ENCODE results near the gene OPN3. TPM values are rescaled to one million over a fixed set of nuclear protein-coding genes. Genes with fewer than 3 reads are reported as not detected.

OPN3 gene
- total and polyA plus RNA-seq, 4 donors: 10.2 to 18.5 (median 15.1) TPM

GRCh38 chr1:241586905-241587512, 53.2 kb downstream of the OPN3 start:
- 88 to 91% methylated on average over 14 of the region's 14 CpGs for WGBS, 2 donors

GRCh38 chr1:241582921-241583321, 57.2 kb downstream of the OPN3 start:
- Histone ChIP-seq H3K27ac (ENCODE audit: low read depth in 1 of 2, low read length in 1 of 2) (no peak overlapping the region), H3K9me3 (ENCODE audit: control insufficient read depth in 4 of 4, insufficient read depth in 3 of 4, low read length in 3 of 4) (peaks cover 0 to 8% (median 2%) of the 10 kb centered on the region in 4 donors), H3K4me3 (no peak overlapping the region), H3K4me1 (ENCODE audit: control insufficient read depth in 5 of 5, insufficient read depth in 5 of 5, low read length in 5 of 5) (peaks cover 0 to 3% (median 0%) of the 10 kb centered on the region in 5 donors), H3K27me3 (ENCODE audit: control insufficient read depth in 3 of 3, insufficient read depth in 3 of 3, low read length in 2 of 3) (no peaks in the 10 kb centered on the region), H3K36me3 (ENCODE audit: control insufficient read depth in 4 of 4, insufficient read depth in 4 of 4, low read length in 4 of 4) (peaks cover 0 to 1% (median 0%) of the 10 kb centered on the region in 4 donors), H3K9ac (ENCODE audit: insufficient read depth in 1 of 2, low read length in 2 of 2) (no peak overlapping the region)
- no peak for ATAC-seq (ENCODE audit: insufficient read depth, low FRiP score)
- TF ChIP-seq CTCF (IDR thresholded peaks at IDR 0.05; ENCODE audit: control extremely low read depth, extremely low read depth): no peak
- DNase-seq: no peak
- WGBS, 2 donors: 91 to 92% methylated on average over 1 of the region's 1 CpG

More at GRCh38 chr1:241586905-241587512, 53.2 kb downstream of the OPN3 start:
- DNase-seq (no peak), ATAC-seq (ENCODE audit: insufficient read depth, low FRiP score) (no peak)
- H3K4me3 ChIP-seq: no peak overlapping the region
- H3K36me3 ChIP-seq (ENCODE audit: control insufficient read depth in 4 of 4, insufficient read depth in 4 of 4, low read length in 4 of 4): peaks cover 0 to 1% (median 0%) of the 10 kb centered on the region in 4 donors
- H3K4me1 ChIP-seq (ENCODE audit: control insufficient read depth in 5 of 5, insufficient read depth in 5 of 5, low read length in 5 of 5): peaks cover 0 to 3% (median 0%) of the 10 kb centered on the region in 5 donors
- peaks cover 0 to 2% (median 0%) of the 10 kb centered on the region in 4 donors for H3K9me3 ChIP-seq (ENCODE audit: control insufficient read depth in 4 of 4, insufficient read depth in 3 of 4, low read length in 3 of 4)
- H3K27me3 ChIP-seq (ENCODE audit: control insufficient read depth in 3 of 3, insufficient read depth in 3 of 3, low read length in 2 of 3): no peaks in the 10 kb centered on the region
- no peak for TF ChIP-seq CTCF (IDR thresholded peaks at IDR 0.05; ENCODE audit: control extremely low read depth, extremely low read depth)
- no peak overlapping the region for H3K9ac ChIP-seq (ENCODE audit: insufficient read depth in 1 of 2, low read length in 2 of 2)
- H3K27ac ChIP-seq (ENCODE audit: low read depth in 1 of 2, low read length in 1 of 2): no peak overlapping the region

GRCh38 chr1:241579434-241579833, 60.7 kb downstream of the OPN3 start:
- Histone ChIP-seq H3K4me1 (ENCODE audit: control insufficient read depth in 5 of 5, insufficient read depth in 5 of 5, low read length in 5 of 5) (peaks cover 0 to 3% (median 0%) of the 10 kb centered on the region in 5 donors), H3K4me3 (no peak overlapping the region), H3K27me3 (ENCODE audit: control insufficient read depth in 3 of 3, insufficient read depth in 3 of 3, low read length in 2 of 3) (no peaks in the 10 kb centered on the region), H3K36me3 (ENCODE audit: control insufficient read depth in 4 of 4, insufficient read depth in 4 of 4, low read length in 4 of 4) (no peaks in the 10 kb centered on the region), H3K9me3 (ENCODE audit: control insufficient read depth in 4 of 4, insufficient read depth in 3 of 4, low read length in 3 of 4) (peaks cover 0 to 8% (median 2%) of the 10 kb centered on the region in 4 donors), H3K27ac (ENCODE audit: low read depth in 1 of 2, low read length in 1 of 2) (no peak overlapping the region), H3K9ac (ENCODE audit: insufficient read depth in 1 of 2, low read length in 2 of 2) (no peak overlapping the region)
- peak; percentile 79 for ATAC-seq (ENCODE audit: insufficient read depth, low FRiP score)
- no peak for DNase-seq
- 70 to 85% methylated on average over 4 of the region's 4 CpGs for WGBS, 2 donors
- no peak for TF ChIP-seq CTCF (IDR thresholded peaks at IDR 0.05; ENCODE audit: control extremely low read depth, extremely low read depth)

GRCh38 chr1:241574154-241574553, 66.0 kb downstream of the OPN3 start:
- Histone ChIP-seq H3K27me3 (ENCODE audit: control insufficient read depth in 3 of 3, insufficient read depth in 3 of 3, low read length in 2 of 3) (no peaks in the 10 kb centered on the region), H3K9ac (ENCODE audit: insufficient read depth in 1 of 2, low read length in 2 of 2) (no peak overlapping the region), H3K36me3 (ENCODE audit: control insufficient read depth in 4 of 4, insufficient read depth in 4 of 4, low read length in 4 of 4) (no peaks in the 10 kb centered on the region), H3K9me3 (ENCODE audit: control insufficient read depth in 4 of 4, insufficient read depth in 3 of 4, low read length in 3 of 4) (peaks cover 0 to 4% (median 2%) of the 10 kb centered on the region in 4 donors), H3K4me1 (ENCODE audit: control insufficient read depth in 5 of 5, insufficient read depth in 5 of 5, low read length in 5 of 5) (no peaks in the 10 kb centered on the region), H3K27ac (ENCODE audit: low read depth in 1 of 2, low read length in 1 of 2) (no peak overlapping the region), H3K4me3 (no peak overlapping the region)
- DNase-seq (no peak), ATAC-seq (ENCODE audit: insufficient read depth, low FRiP score) (no peak)
- TF ChIP-seq CTCF (IDR thresholded peaks at IDR 0.05; ENCODE audit: control extremely low read depth, extremely low read depth): no peak

Data from lung (tissue), 12 donors.